GM19099 (cell line): ENCODE data around the gene LRBA.

Experiments
- POLR2A ChIP-seq: IDR thresholded peaks from 3 replicates; pipeline ENCODE4 v1.6.1; 2011; ENCODE audit warnings: low read depth; ENCODE audit not compliant: insufficient read length; ENCODE audit errors: extremely low read depth

The LRBA gene

DNA sequence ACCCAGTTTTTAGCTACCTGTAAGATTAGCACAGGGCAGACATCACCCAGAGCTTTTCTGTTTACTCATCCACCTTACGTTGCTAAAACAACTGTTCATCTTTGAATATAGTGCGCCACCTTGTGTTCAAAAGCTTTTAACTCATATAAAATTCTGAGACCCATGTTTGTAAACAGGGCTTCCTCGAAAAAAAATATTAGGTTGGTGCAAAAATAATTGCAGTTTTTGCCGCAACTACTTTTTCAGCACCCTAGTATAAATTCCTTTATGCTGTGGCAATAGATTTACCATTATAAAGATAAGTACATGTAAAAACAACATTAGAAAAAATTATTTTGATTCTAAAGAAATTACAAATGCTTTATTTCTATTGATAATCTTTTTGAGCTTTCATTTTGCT, 147.9 kb downstream of the LRBA start:
- no peak for TF ChIP-seq POLR2A

DNA sequence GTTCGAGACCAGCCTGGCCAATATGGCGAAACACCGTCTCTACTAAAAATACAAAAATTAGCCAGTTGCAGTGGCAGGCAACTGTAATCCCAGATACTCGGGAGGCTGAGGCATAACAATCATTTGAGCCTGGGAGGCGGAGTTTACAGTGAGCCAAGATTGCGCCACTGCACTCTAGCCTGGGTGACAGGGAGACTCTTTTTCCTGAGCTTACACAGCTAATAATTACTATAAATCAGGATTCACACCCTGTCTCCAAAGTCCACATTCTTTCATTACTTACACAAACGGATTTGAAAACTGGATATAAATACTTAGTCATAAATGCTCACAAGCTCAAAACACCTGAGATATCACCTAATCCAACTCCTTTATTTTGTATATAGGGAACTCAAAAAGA, 151.6 kb downstream of the LRBA start:
- TF ChIP-seq POLR2A: no peak

DNA sequence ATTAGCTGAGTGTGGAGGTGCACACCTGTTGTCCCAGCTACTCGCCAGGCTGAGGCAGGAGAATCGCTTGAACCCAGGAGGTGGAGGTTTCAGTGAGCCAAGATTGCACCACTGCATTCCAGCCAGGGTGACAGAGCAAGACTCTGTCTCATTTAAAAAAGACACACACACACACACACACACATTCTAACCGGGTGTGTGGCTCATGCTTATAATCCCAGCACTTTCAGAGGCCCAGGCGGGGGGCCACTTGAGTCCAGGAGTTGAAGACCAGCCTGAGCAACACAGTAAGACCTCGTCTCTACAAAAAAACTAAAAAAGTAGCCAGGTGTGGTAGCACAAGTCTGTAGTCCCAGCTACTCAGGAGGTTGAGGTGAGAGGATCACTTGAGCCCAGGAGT, 152.3 kb downstream of the LRBA start:
- no peak for TF ChIP-seq POLR2A

DNA sequence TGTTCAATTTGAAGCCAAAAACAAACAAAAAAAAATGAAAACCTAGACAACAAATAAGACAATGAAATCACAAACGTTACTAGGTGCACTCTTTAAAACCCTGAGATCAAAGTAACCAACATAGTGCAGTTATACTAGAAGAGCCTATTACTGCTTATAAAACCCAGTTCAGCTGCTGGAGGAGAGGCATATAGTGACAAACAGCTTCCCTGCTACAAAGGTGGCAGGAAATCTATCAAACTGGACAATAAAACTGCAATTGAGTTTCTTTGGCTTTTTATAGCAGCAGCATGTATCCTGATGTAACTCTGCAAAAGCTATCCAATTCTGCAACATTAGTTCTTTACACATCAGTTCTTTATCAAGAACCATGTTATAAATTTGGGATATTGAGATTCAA, 155.6 kb downstream of the LRBA start:
- TF ChIP-seq POLR2A: no peak

DNA sequence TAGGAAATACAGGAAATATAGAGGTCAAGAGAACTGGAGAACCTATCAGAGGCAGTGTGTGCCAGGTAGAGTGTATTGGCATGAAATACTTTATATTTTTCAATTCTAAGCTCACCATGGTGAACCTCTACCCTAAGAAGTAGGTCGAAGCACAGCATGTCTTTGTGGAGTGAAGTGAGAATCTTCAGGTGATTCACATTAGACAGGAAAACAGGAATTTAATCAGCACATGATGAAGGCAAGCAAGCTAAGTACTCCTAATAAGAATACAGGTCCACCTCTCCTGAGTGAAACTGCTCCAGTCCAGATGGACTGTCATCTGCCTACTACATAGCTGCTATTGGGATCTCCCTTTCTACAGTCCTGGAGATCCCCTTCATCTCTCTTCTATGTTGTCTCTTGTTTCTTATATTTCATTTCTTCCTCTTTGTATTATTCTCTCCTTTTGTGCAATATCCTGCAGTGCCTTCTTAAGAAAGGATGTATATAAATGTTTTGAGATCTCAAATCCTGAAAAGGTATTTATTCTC, 159.0 kb downstream of the LRBA start:
- no peak for TF ChIP-seq POLR2A

DNA sequence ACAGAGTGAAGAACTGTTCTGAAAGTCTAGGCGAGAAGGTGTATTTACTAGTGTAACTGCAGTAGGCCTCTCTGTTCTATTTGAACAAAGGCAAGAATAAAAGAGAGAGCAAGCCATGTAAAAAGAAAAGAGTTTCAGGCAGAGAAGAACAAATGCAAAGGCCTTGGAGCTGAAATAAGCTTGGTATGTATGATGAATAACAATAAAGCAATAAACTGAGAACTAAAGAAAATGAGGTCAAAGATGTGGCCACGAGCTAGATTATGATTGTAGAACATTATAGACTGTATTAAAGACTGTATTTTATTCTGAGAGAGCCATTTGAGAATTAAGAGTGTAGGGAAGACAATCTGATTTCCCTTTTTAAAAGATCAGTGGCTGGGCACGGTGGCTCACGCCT, 160.5 kb downstream of the LRBA start:
- TF ChIP-seq POLR2A: no peak

DNA sequence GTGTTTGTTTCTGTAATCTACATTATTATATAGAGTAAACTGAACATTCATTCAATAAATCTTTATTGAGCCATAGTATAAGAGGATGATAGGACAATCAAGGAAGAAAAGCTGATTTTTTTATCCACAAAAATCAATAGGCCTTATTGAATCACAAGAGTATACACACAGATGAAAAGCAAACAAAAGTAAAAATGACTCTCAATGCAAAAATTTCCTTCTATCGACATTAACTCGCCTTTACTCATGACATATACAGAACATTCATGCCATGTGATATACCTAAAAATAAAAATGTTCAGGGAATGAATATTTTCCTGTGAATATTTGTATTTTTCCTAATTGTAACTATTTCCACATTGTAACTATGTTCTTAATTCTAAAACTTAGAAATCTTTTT, 161.2 kb downstream of the LRBA start:
- TF ChIP-seq POLR2A: no peak

DNA sequence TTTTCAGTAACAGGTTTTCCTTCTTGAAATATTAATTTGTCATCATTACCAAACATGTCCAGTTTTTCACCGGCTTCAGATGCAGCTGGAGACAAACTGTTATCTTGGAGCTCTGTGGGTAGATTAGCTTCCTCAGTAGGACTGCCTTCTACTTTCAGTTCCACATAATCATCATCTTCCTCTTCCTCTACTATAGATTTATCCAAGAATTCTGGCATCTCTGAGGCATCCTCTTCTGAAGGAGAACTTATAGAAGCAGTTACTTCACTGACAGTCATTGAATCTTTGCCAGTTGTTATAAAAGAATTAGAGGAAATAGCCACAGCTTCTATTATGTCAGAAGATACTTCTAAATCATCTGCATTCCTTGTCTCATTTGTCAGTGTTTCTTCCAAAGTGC, 162.9 kb downstream of the LRBA start:
- no peak for TF ChIP-seq POLR2A

DNA sequence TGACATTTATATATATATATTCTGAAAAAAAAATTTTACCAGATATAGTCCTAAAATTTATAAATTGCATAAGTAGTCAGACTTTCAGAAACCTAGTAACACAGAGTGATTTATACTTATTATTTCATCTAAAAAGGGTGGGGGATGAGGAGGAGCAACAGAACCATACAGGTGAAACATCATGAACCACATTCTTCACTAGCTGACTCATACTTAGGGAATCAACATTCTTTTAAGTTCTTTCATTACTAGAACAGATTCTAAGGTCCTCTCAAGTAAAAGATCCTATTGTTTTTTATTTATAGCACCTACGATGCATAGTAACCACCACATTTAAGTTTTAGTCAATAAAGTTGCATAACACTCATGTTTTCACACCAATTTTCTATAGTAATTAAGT, 166.1 kb downstream of the LRBA start:
- no peak for TF ChIP-seq POLR2A

DNA sequence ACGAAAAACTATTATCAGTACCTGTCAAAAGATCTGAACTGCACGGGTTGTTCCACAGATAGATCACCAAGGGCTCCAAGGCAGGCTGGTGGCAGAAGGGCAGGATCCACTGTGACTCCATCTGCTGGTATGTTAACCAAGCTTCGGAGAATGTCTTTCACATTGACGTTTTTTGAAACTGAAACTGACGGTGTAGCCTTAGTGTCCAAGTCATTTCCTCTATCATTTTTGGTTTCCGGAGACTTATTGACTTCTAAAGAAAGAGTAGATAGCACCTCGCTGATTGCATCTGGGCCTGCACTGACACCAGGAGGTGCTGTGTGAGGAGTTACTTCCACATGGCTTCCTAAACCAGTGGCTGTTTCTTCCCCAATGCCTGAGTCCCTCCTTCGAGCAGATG, 186.9 kb downstream of the LRBA start:
- no peak for TF ChIP-seq POLR2A

DNA sequence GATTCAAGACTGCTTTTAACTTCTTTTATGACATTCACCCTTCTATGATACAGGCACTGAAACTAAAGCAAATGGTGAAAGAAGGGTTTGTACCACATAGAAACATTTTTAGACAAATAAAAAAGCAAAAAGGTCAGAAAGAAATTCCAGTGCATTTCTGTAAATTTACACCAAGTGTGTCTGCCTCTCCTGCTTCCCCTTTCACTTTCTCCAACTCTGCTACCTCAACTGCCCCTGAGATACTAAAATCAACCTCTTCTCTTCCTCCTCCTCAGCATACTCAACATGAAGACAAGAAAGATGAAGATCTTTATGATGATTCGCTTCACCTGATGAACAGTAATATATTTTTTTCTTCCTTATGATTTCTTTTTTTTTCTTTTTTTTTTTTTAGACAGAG, 187.9 kb downstream of the LRBA start:
- TF ChIP-seq POLR2A: no peak

DNA sequence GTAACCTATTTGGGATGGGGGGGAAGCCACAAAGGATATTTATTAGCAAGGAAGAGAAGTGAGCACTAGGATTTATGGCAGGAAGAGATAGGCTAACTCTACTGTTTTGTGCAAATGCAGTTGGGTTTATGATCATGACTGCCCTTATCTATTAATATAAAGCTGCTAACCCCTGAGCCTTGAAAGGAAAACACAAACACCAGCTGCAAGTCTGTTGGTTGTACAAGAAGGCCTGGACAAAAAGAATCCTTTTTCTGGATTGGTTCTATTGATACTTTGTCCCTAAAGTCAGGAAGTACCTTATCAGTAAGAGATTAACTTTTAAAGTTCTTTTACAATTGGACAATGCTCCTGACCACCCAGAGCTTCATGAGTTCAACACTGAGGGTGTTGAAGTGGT, 188.8 kb downstream of the LRBA start:
- TF ChIP-seq POLR2A: no peak

DNA sequence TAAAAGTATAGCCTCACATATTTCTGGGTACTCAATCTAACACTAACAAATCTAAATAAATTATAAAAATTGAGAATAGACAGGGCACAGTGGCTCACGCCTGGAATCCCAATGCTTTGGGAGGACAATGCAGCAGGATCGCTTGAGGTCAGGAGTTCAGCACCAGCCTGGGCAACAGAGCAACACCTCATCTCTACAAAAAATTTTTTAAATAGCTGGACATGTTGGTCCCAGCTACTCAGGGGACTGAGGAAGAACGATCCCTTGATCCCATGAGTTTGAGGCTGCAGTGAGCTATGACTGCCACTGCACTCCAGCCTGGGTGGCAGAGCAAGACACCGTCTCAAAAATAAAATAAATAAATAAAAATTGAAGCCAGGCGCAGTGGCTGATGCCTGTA, 192.7 kb downstream of the LRBA start:
- TF ChIP-seq POLR2A: no peak

DNA sequence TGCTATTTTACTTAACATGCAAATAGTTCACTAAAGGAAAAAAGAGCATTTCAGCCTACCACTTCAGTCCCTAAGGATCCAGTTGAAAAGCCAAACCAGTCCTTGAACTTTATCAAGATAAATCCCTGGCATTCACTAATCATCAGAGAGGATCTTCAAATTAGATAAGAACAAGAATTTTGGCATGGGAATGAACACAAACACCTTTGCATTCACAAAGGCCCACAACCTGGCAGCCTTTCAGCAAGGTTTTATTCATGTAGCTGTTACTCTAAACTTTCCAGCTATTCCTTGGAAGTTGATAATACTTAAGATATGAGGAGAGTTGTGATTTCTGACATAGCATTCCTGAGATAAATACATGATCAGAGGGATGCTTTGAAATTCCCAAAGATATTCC, 193.4 kb downstream of the LRBA start:
- no peak for TF ChIP-seq POLR2A

DNA sequence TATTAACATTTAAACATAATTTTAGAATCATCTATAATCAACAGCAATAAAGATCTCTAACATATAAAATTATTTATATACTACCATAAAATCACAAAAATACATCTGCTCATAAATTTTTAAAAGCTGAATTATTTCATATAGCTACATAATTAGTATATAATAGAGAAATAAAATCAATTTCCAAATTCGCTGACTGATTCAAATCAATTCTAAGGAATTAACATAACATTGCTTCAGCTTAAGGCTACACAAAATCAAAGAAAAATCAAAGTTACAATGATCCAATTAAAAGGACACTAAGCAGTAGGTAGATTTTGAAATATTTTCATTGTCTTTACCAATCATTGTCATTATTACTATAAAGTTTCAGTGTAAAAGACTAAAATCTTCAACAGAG, 194.7 kb downstream of the LRBA start:
- no peak for TF ChIP-seq POLR2A

DNA sequence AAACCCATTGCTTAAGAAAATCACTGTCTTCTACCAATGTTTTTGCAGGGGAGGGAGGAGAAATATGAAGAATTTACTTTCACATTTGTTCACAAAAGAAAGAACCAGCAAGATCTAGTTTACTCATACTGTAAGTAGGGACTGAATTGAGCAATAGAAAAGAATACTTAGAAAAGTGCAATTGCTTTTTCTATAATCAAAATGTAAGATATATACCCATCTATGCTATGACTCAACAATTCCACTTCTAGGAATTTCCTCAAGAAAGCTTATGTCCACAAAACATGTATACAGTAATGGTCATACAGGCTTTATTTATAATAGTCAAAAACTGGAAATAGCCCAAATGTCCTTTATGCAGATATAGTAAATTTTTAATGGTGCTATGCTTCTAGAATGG, 196.4 kb downstream of the LRBA start:
- no peak for TF ChIP-seq POLR2A

DNA sequence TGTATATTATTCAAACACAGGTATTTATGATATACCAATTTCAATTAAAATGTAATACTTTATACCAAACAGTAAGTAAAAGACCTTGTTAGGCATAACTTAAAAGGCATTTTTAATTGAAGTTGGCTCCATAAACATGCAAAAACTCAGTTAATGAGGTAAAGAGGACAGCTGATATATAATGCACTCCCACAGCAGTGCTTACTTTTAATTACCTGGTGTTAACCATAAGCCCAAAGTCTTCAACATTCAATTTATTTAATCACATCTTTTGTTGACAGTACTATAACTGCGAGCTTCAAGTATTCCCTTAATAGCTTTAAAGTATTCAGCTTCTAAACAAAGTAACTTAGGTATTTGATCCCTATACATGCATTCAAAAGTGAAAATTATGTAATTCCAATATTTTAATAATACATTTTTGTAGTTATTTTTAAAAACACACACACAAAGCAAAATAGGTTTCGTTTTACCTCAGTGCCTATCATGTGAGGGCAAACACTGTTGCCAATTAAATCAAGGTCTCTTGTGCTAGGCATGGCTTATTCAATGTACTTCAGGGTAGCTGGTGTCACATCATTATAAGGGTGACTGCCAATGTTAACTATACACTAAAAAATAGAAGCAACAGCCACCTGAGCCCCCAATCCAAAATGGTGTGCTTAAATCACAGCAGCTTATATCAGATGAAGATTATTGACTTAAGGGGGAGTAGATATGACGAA, 197.1 kb downstream of the LRBA start:
- no peak for TF ChIP-seq POLR2A
